Activated CD4-positive, alpha-beta memory T cell treated with anti-CD3 and anti-CD28 coated beads for 36 hours (primary cell): ENCODE measurements around the gene ZNF549. TPM values are rescaled to one million over a fixed set of nuclear protein-coding genes. Genes with fewer than 3 reads are reported as not detected.

Source experiments
- total RNA-seq, 2 experiments: library from RNA; stranded (reverse); gene quantifications; one replicate each; pipeline ENCODE4 v1.2.3, GENCODE V29; 2021

The ZNF549 gene
- total RNA-seq, 2 experiments from 2014 or later, result 2.9 to 3.4 TPM

Other genes with a start within 250 kb of the ZNF549 start
- 10 to 100 TPM; 45.5 to 45.8 TPM for gene ZNF460, start 246.9 kb upstream of the ZNF549 start, total RNA-seq
- 1 to 10 TPM; 4.0 to 4.3 TPM for gene ZNF543, start 206.9 kb upstream of the ZNF549 start, total RNA-seq
- 1 to 10 TPM; 3.8 to 4.0 TPM for gene ZNF304, start 176.1 kb upstream of the ZNF549 start, total RNA-seq
- 1 to 10 TPM; 3.3 to 3.9 TPM for gene TRAPPC2B, start 163.8 kb upstream of the ZNF549 start, total RNA-seq
- 1 to 10 TPM; 1.0 to 1.4 TPM for gene ZNF547, start 163.8 kb upstream of the ZNF549 start, total RNA-seq
- gene ZNF548, start 137.5 kb upstream of the ZNF549 start, total RNA-seq, result 10 to 100 TPM; 12.0 to 12.1 TPM
- 1 to 10 TPM; 4.2 to 5.0 TPM for gene ZNF17, start 116.2 kb upstream of the ZNF549 start, total RNA-seq
- gene ZNF749, start 92.0 kb upstream of the ZNF549 start, total RNA-seq, result 1 to 10 TPM; 9.3 to 9.4 TPM
- under 1 TPM in 1 of 2 experiments, not detected in 1; 0.12 TPM for gene VN1R1, start 70.2 kb upstream of the ZNF549 start, total RNA-seq
- 1 to 10 TPM; 3.9 to 4.0 TPM for gene ZNF772, start 49.8 kb upstream of the ZNF549 start, total RNA-seq
- 1 to 10 TPM; 4.3 to 5.1 TPM for gene ZNF419, start 39.6 kb upstream of the ZNF549 start, total RNA-seq
- 1 to 10 TPM; 4.0 to 4.5 TPM for gene ZNF773, start 27.4 kb upstream of the ZNF549 start, total RNA-seq
- gene ZNF550, start 32.5 kb downstream of the ZNF549 start, total RNA-seq, result 1 to 10 TPM; 5.6 to 6.6 TPM
- gene ZNF416, start 51.6 kb downstream of the ZNF549 start, total RNA-seq, result 1 to 10 TPM; 2.2 to 2.4 TPM
- gene ZIK1, start 56.8 kb downstream of the ZNF549 start, total RNA-seq, result 1 to 10 TPM; 3.4 to 3.6 TPM
- gene ZNF530, start 72.5 kb downstream of the ZNF549 start, total RNA-seq, result 1 to 10 TPM; 3.7 to 5.6 TPM
- 1 to 10 TPM; 6.7 to 8.0 TPM for gene ZNF134, start 86.9 kb downstream of the ZNF549 start, total RNA-seq
- 1 to 10 TPM; 8.2 to 8.3 TPM for gene ZNF211, start 105.8 kb downstream of the ZNF549 start, total RNA-seq
- not detected for gene ZSCAN4, start 141.6 kb downstream of the ZNF549 start, total RNA-seq
- gene ZNF551, start 154.6 kb downstream of the ZNF549 start, total RNA-seq, result 1 to 10 TPM; 4.4 to 6.2 TPM
- gene ZNF154, start 181.8 kb downstream of the ZNF549 start, total RNA-seq, result under 1 TPM; 0.48 to 0.61 TPM
- 1 to 10 TPM; 5.4 to 6.3 TPM for gene ZNF671, start 200.3 kb downstream of the ZNF549 start, total RNA-seq
- 1 to 10 TPM; 7.8 to 8.3 TPM for gene ZNF776, start 219.5 kb downstream of the ZNF549 start, total RNA-seq
- gene ZNF586, start 242.3 kb downstream of the ZNF549 start, total RNA-seq, result 10 to 100 TPM; 11.5 to 11.7 TPM